ENCODE results near the gene ANGPTL2. TPM values are rescaled to one million over a fixed set of nuclear protein-coding genes. Genes with fewer than 3 reads are reported as not detected.

Gene ANGPTL2
- total and polyA plus RNA-seq, 9 of the 15 experiments (the other 6 are each of a cell fraction or from before 2014, with no cell fraction given), result not detected

DNA sequence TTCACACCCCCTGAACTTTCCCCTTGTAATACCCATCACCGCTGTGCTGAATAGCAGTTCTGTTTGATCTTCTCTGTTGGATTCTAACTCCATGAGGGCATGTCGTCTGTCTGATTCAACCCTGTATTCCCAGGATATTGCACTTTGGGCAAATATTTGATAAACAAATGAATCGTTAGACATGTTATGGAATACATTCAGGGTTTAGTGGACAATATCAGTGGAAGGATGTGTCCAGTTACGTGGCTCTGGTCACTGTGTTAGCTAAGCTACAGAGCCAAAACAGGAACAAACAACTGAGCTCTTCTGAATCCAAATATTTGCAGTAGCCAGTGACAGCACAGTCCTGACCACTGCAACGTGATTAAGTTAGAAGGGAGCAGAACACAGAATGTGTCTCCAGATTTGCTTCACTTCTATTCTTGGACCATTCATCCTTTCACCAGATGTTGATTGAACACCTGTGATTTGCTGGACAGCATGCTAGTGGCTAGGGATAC is 13.2 kb downstream of the ANGPTL2 start:
- DNase-seq (ENCODE audit: extremely low read depth in 1 of 4, low spot score in 3 of 4) (no peak), FAIRE-seq (no peak), ATAC-seq (no peak)
- Histone ChIP-seq H3K9me1 (ENCODE audit: control insufficient read depth, insufficient read depth, low read length) (no peaks in the 10 kb centered on the region), H3K79me2 (ENCODE audit: control insufficient read depth, insufficient read depth, low read length) (no peaks in the 10 kb centered on the region), H3K9me3 (replicated peaks; ENCODE audit: control insufficient read depth, insufficient read depth, low read depth, low read length) (no peaks in the 10 kb centered on the region), H4K20me1 (replicated peaks; ENCODE audit: control insufficient read depth, insufficient read depth, low read length) (no peaks in the 10 kb centered on the region), H3K9ac (ENCODE audit: insufficient read depth in 1 of 2, low read depth in 2 of 2, low read length in 2 of 2) (no peak overlapping the region), H3K36me3 (ENCODE audit: control insufficient read depth, insufficient read depth, low read length) (no peaks in the 10 kb centered on the region), H3K4me1 (replicated peaks in 1 of 2; ENCODE audit: control insufficient read depth in 2 of 2, insufficient read depth in 2 of 2, low read length in 2 of 2) (peaks cover 0 to 4% of the 10 kb centered on the region in 2 experiments; a peak in 1 of 5 replicates), H3K27me3 (ENCODE audit: control insufficient read depth in 2 of 2, insufficient read depth in 2 of 2, low read length in 2 of 2) (peaks cover 17 to 70% of the 10 kb centered on the region in 2 experiments), H3K4me2 (ENCODE audit: insufficient read depth, low read length) (no peak overlapping the region), H2AFZ (ENCODE audit: low read depth, low read length) (no peak overlapping the region), H3K27ac (ENCODE audit: extremely low read depth, low read depth, low read length) (no peak overlapping the region), H3K4me3 (no peak overlapping the region)
- no TSS peak for BruUV-seq (replicated peaks)
- in situ Hi-C loops (cut with MboI) (no loop called here), intact Hi-C loops (cut with micrococcal nuclease) (no loop called here)
- no peak for TF ChIP-seq CBFB (CRISPR knock-in tag; IDR thresholded peaks at IDR 0.05)
- TF ChIP-seq, protein P1, sequence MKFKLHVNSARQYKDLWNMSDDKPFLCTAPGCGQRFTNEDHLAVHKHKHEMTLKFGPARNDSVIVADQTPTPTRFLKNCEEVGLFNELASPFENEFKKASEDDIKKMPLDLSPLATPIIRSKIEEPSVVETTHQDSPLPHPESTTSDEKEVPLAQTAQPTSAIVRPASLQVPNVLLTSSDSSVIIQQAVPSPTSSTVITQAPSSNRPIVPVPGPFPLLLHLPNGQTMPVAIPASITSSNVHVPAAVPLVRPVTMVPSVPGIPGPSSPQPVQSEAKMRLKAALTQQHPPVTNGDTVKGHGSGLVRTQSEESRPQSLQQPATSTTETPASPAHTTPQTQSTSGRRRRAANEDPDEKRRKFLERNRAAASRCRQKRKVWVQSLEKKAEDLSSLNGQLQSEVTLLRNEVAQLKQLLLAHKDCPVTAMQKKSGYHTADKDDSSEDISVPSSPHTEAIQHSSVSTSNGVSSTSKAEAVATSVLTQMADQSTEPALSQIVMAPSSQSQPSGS (CRISPR knock-in tag; IDR thresholded peaks at IDR 0.05), result no peak
- ChIA-PET POLR2A (interaction anchor here (1.0 to 1.1 kb wide), 2 partner anchors 10 to 104 kb away, joined by 3 to 5 read pairs; no protein-coding TSS in a partner anchor), CTCF (ENCODE audit: low intra/inter-chr PET ratio) (no interaction called here)
- WGBS (ENCODE audit: insufficient coverage, low coverage, missing lambda C conversion rate), result 6% methylated on average over 5 of the region's 5 CpGs

All from K562 (cell line).